ENCODE results near the gene ADAP1.

DNA sequence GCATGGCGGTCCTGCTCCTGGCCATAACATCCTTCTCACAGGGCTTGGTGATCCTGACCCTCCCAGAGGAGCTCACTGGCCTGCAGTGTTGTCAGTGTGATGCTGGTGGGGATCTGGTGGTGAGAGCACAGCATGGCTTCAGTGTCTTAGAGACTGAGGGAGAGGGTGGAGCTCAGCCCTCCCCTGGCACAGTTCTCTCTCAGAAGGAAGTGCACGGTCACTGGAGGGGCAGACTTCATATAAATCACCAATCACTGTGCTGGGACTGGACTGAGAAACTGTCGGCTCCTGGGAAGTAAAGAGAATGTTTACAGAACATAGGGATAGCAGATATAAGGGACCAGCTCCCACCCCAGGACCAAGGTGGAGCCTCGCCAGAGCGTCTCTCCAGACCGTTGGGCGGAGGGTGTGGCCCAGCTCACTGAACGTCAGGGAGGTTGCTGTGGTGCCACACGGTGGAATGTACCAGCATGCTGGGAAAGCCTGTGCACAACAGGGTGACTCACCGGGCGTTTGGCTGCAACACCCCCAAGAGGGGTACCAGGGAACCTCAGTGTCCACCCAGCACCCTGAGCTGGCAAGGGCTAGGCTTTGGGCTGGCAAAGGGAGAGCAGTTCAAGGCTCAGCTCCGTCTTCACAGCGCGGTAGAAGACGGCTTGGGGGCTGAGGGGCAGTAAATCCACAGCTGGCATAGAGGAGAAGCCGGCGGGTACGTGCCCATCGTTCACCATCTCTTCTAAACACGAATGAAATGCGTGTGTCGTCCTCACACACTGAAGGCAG lies 86.9 kb downstream of the ADAP1 start:
- TF ChIP-seq CTCF (IDR thresholded peaks at IDR 0.05 in 2 of 3, conservative IDR thresholded peaks at IDR 0.05 in 1 of 3; ENCODE audit: borderline replicate concordance in 1 of 3, insufficient read depth in 1 of 3, low read depth in 2 of 3, low read length in 2 of 3) (no peak), TCF7L2 (IDR thresholded peaks at IDR 0.05; ENCODE audit: borderline replicate concordance, extremely low read depth, insufficient read depth, insufficient read length) (no peak), POLR2A (IDR thresholded peaks at IDR 0.05; ENCODE audit: borderline replicate concordance, extremely low read depth, insufficient read depth, insufficient read length) (no peak), SP1 (IDR thresholded peaks at IDR 0.05; ENCODE audit: low read depth) (no peak), POLR2AphosphoS5 (IDR thresholded peaks at IDR 0.05; ENCODE audit: low read depth, low read length) (no peak), JUND (IDR thresholded peaks at IDR 0.05) (no peak)
